Measurements from ENCODE around the gene CD99. TPM values are rescaled to one million over a fixed set of nuclear protein-coding genes. Genes with fewer than 3 reads are reported as not detected.

Gene CD99
- total and polyA plus RNA-seq, 2 donors (not counting 1 experiment from before 2014, with no cell fraction given) = 177 to 551 TPM

GRCh38 chrX:2703991-2704369 lies 12.9 kb downstream of the CD99 start:
- peaks cover 1% of the 10 kb centered on the region for H3K36me3 ChIP-seq (ENCODE audit: control insufficient read depth, insufficient read depth, low read length)
- TF ChIP-seq CTCF (conservative IDR thresholded peaks at IDR 0.05 in 1 of 2, IDR thresholded peaks at IDR 0.05 in 1 of 2; ENCODE audit: low read depth in 1 of 2, low read length in 2 of 2) (peak in 1 of 2 donors; percentile 28), EZH2 (IDR thresholded peaks at IDR 0.05; ENCODE audit: low read length, missing control alignments) (no peak)
- no peaks in the 10 kb centered on the region for H3K27me3 ChIP-seq (ENCODE audit: control insufficient read depth, insufficient read depth, low read length)
- no peak overlapping the region for H3K4me3 ChIP-seq (replicated peaks in 1 of 4; ENCODE audit: control extremely low read depth in 1 of 4, insufficient read depth in 1 of 4, low read depth in 3 of 4, low read length in 4 of 4)
- H3K4me1 ChIP-seq (ENCODE audit: control insufficient read depth, extremely low read depth, insufficient read depth, low read length) = peaks cover 27% of the 10 kb centered on the region
- no peaks in the 10 kb centered on the region for H3K9me3 ChIP-seq (ENCODE audit: control insufficient read depth, insufficient read depth, low read depth, low read length)
- H3K9ac ChIP-seq (ENCODE audit: insufficient read depth, low read length) = no peak overlapping the region
- peak overlapping the region; percentile 52 for H3K27ac ChIP-seq (ENCODE audit: insufficient read depth, low read length)
- peaks cover 91% of the 10 kb centered on the region for H3K79me2 ChIP-seq (ENCODE audit: control insufficient read depth, insufficient read depth, low read length)
- DNase-seq (ENCODE audit: low read depth in 2 of 2) = peak in 1 of 2 donors; percentile 77
- H3K4me2 ChIP-seq (ENCODE audit: extremely low read depth, insufficient read depth, low read length) = no peak overlapping the region
- peaks cover 3% of the 10 kb centered on the region for H4K20me1 ChIP-seq (ENCODE audit: control insufficient read depth, extremely low read depth, insufficient read depth, low read length)
- H2AFZ ChIP-seq (ENCODE audit: low read length) = no peak overlapping the region

GRCh38 chrX:2705046-2705832 lies 14.1 kb downstream of the CD99 start:
- Histone ChIP-seq H4K20me1 (ENCODE audit: control insufficient read depth, extremely low read depth, insufficient read depth, low read length) (peaks cover 5% of the 10 kb centered on the region), H2AFZ (ENCODE audit: low read length) (no peak overlapping the region), H3K36me3 (ENCODE audit: control insufficient read depth, insufficient read depth, low read length) (no peaks in the 10 kb centered on the region), H3K9ac (ENCODE audit: insufficient read depth, low read length) (no peak overlapping the region), H3K4me3 (replicated peaks in 1 of 4; ENCODE audit: control extremely low read depth in 1 of 4, insufficient read depth in 1 of 4, low read depth in 3 of 4, low read length in 4 of 4) (no peak overlapping the region), H3K79me2 (ENCODE audit: control insufficient read depth, insufficient read depth, low read length) (peaks cover 92% of the 10 kb centered on the region), H3K9me3 (ENCODE audit: control insufficient read depth, insufficient read depth, low read depth, low read length) (no peaks in the 10 kb centered on the region), H3K4me1 (ENCODE audit: control insufficient read depth, extremely low read depth, insufficient read depth, low read length) (peaks cover 37% of the 10 kb centered on the region), H3K27me3 (ENCODE audit: control insufficient read depth, insufficient read depth, low read length) (no peaks in the 10 kb centered on the region), H3K27ac (ENCODE audit: insufficient read depth, low read length) (peak overlapping the region; percentile 17), H3K4me2 (ENCODE audit: extremely low read depth, insufficient read depth, low read length) (no peak overlapping the region)
- DNase-seq (ENCODE audit: low read depth in 2 of 2) = peak; percentile 31 to 54
- no peak for TF ChIP-seq CTCF (conservative IDR thresholded peaks at IDR 0.05 in 1 of 2, IDR thresholded peaks at IDR 0.05 in 1 of 2; ENCODE audit: low read depth in 1 of 2, low read length in 2 of 2)

GRCh38 chrX:2707334-2707760 lies 16.3 kb downstream of the CD99 start:
- peak overlapping the region; percentile 76 for H3K27ac ChIP-seq (ENCODE audit: insufficient read depth, low read length)
- peak overlapping the region; percentile 9 for H3K4me2 ChIP-seq (ENCODE audit: extremely low read depth, insufficient read depth, low read length)
- no peaks in the 10 kb centered on the region for H3K9me3 ChIP-seq (ENCODE audit: control insufficient read depth, insufficient read depth, low read depth, low read length)
- no peaks in the 10 kb centered on the region for H3K36me3 ChIP-seq (ENCODE audit: control insufficient read depth, insufficient read depth, low read length)
- H2AFZ ChIP-seq (ENCODE audit: low read length) = no peak overlapping the region
- TF ChIP-seq CTCF (conservative IDR thresholded peaks at IDR 0.05 in 1 of 2, IDR thresholded peaks at IDR 0.05 in 1 of 2; ENCODE audit: low read depth in 1 of 2, low read length in 2 of 2) (no peak), EZH2 (IDR thresholded peaks at IDR 0.05; ENCODE audit: low read length, missing control alignments) (no peak)
- peak; percentile 81 to 86 for DNase-seq (ENCODE audit: low read depth in 2 of 2)
- no peaks in the 10 kb centered on the region for H3K27me3 ChIP-seq (ENCODE audit: control insufficient read depth, insufficient read depth, low read length)
- H3K4me3 ChIP-seq (replicated peaks in 1 of 4; ENCODE audit: control extremely low read depth in 1 of 4, insufficient read depth in 1 of 4, low read depth in 3 of 4, low read length in 4 of 4) = peak overlapping the region in 1 of 4 experiments; percentile 7
- peaks cover 39% of the 10 kb centered on the region for H3K4me1 ChIP-seq (ENCODE audit: control insufficient read depth, extremely low read depth, insufficient read depth, low read length)
- H3K9ac ChIP-seq (ENCODE audit: insufficient read depth, low read length) = no peak overlapping the region
- peaks cover 87% of the 10 kb centered on the region for H3K79me2 ChIP-seq (ENCODE audit: control insufficient read depth, insufficient read depth, low read length)
- peaks cover 7% of the 10 kb centered on the region for H4K20me1 ChIP-seq (ENCODE audit: control insufficient read depth, extremely low read depth, insufficient read depth, low read length)

Measured in fibroblast of lung (primary cell).